Prostate gland (tissue), 2 donors: ENCODE results near the gene MAGI2. TPM values are rescaled to one million over a fixed set of nuclear protein-coding genes. Genes with fewer than 3 reads are reported as not detected.

Experiments
- DNase-seq: peaks from one replicate; pipeline ENCODE4 v3.0.0-alpha.2; 2019; ENCODE audit warnings: low spot score
- H3K27ac ChIP-seq, 2 donors: fragments of 200-600 bp; sonication (generic); 2 replicates each; pipeline ENCODE4 v1.5.1; 2017 to 2019
- H3K27me3 ChIP-seq: fragments of 200-600 bp; sonication (generic); replicated peaks from 2 replicates; pipeline ENCODE4 v1.5.1; 2019; ENCODE audit not compliant: insufficient read depth
- H3K36me3 ChIP-seq, 2 donors: fragments of 200-600 bp; sonication (generic); 1 replicate in 1 of 2; 2 replicates in 1 of 2; pipeline versions ENCODE4 v1.5.1 to v1.8.1; 2017 to 2019
- H3K4me1 ChIP-seq: fragments of 200-600 bp; sonication (generic); replicated peaks from 2 replicates; pipeline ENCODE4 v1.5.1; 2019
- H3K4me3 ChIP-seq, 2 donors: fragments of 200-600 bp; sonication (generic); 2 replicates each; pipeline ENCODE4 v1.5.1; 2017 to 2019
- H3K9me3 ChIP-seq: fragments of 200-600 bp; sonication (generic); 2 replicates; pipeline ENCODE4 v1.5.1; 2017
- POLR2A ChIP-seq: fragments of 450-650 bp; IDR thresholded peaks from one replicate; pipeline ENCODE4 v1.6.1; 2016; ENCODE audit warnings: antibody characterized with exemption, mild to moderate bottlenecking
- POLR2AphosphoS5 ChIP-seq: sonication (generic); formaldehyde crosslinking; IDR thresholded peaks from one replicate; pipeline ENCODE4 v1.6.1; 2017; ENCODE audit warnings: antibody characterized with exemption
- WGBS: methylation state at CpG from one replicate; pipeline ENCODE4 v1.1.5; 2018; 5-methylcytosine and 5-hydroxymethylcytosine counted together
- intact Hi-C: fragments of 100-400 bp; cut with DNase I; formaldehyde crosslinking; loops from one replicate; pipeline ENCODE4 v1.14.2; 2022
- total RNA-seq, 2 donors: library from RNA; depleted of rRNA; stranded (reverse); fragments of >200 nt; gene quantifications; one replicate each; pipeline ENCODE4 v1.1.0, GENCODE V29; 2016
- TF ChIP-seq, protein P1 (sequence below), 4 experiments: fragments of 200-600 bp in 2 of 4; fragments of 450-650 bp in 2 of 4; sonication (generic) in 2 of 4; IDR thresholded peaks; 1 replicate in 3 of 4; 2 replicates in 1 of 4; pipeline ENCODE4 v1.5.1; 2016 to 2019; ENCODE audit warnings: antibody characterized with exemption in 4 of 4, mild to moderate bottlenecking in 2 of 4, moderate library complexity in 2 of 4

The MAGI2 gene
- total RNA-seq, 2 donors from 2014 or later = 27.1 to 31.3 TPM

DNA sequence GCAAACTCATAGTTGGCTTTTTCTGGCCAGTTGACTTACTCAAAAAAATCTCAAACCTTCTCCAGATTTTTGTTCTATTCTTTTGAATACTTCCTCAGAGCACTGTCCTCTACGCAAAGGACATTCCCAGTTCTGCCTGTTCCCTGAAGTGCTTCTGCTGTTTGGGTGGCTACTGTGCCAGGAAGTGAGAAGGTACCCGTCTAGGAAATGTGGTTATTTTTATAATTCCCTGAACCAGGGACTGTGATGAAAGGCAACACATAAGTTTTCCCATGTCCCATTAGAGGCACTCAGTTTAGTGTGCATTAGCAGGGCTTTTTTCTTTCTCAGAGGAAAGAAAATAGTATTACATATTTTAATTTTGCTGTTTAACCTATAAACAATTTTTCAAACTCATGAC lies 1284.6 kb downstream of the MAGI2 start:
- H3K9me3 ChIP-seq = no peaks in the 10 kb centered on the region
- H3K27ac ChIP-seq = no peak overlapping the region
- no peak overlapping the region for H3K4me3 ChIP-seq
- WGBS = 58% methylated on average over 2 of the region's 2 CpGs
- H3K36me3 ChIP-seq = no peaks in the 10 kb centered on the region
- H3K27me3 ChIP-seq = no peaks in the 10 kb centered on the region
- intact Hi-C loops = no loop called here
- H3K4me1 ChIP-seq = no peaks in the 10 kb centered on the region
- no peak for DNase-seq
- TF ChIP-seq POLR2A = no peak

DNA sequence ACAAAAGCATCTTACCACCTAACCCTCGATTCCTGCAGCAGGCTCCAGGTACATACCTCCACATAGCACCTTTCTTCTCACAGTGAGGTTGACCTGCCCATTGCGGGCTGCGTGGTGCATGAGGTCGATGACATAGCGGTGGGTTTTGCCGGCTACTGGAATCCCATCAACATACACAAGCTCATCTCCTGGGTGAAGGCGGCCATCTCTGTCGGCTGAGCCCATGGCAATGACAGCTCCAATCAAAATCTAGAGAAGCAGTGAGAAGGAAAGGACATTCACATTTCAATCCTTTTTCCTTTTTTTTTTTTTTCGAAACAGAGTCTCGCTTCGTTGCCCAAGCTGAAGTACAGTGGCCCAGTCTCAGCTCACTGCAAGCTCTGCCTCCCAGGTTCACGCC lies 1285.6 kb downstream of the MAGI2 start:
- no peak for DNase-seq
- Histone ChIP-seq H3K36me3 (no peaks in the 10 kb centered on the region), H3K4me1 (no peaks in the 10 kb centered on the region), H3K27me3 (no peaks in the 10 kb centered on the region), H3K27ac (no peak overlapping the region), H3K4me3 (no peak overlapping the region), H3K9me3 (no peaks in the 10 kb centered on the region)
- intact Hi-C loops = no loop called here
- TF ChIP-seq, protein P1, sequence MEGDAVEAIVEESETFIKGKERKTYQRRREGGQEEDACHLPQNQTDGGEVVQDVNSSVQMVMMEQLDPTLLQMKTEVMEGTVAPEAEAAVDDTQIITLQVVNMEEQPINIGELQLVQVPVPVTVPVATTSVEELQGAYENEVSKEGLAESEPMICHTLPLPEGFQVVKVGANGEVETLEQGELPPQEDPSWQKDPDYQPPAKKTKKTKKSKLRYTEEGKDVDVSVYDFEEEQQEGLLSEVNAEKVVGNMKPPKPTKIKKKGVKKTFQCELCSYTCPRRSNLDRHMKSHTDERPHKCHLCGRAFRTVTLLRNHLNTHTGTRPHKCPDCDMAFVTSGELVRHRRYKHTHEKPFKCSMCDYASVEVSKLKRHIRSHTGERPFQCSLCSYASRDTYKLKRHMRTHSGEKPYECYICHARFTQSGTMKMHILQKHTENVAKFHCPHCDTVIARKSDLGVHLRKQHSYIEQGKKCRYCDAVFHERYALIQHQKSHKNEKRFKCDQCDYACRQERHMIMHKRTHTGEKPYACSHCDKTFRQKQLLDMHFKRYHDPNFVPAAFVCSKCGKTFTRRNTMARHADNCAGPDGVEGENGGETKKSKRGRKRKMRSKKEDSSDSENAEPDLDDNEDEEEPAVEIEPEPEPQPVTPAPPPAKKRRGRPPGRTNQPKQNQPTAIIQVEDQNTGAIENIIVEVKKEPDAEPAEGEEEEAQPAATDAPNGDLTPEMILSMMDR (IDR thresholded peaks at IDR 0.05) = no peak
- TF ChIP-seq POLR2A (no peak), POLR2AphosphoS5 (no peak)
- WGBS = 98% methylated on average over 12 of the region's 12 CpGs

DNA sequence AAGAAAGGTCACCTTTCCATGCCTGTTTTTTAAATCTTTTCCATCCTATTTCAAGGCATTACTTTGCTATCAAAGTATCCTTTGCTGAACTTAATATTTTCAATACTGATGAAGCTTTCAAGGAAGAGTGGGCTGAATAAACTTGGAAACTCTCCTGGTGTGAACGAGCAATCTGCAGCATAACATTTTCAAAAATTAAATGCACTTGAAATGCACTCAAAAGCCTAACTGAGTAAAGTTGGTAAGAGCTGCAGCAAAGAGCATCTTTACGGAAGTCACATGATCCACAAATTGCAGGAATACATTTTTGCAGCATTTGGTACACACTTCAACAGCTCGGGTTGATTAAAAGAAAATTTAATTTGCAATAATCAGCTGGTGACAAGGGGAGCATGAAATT lies 1287.6 kb downstream of the MAGI2 start:
- H3K36me3 ChIP-seq = no peaks in the 10 kb centered on the region
- no peak overlapping the region for H3K4me3 ChIP-seq
- no peak for TF ChIP-seq POLR2AphosphoS5
- TF ChIP-seq POLR2A = no peak
- TF ChIP-seq, protein P1 (IDR thresholded peaks at IDR 0.05) = no peak
- DNase-seq = no peak
- intact Hi-C loops = no loop called here
- no peaks in the 10 kb centered on the region for H3K4me1 ChIP-seq
- H3K27ac ChIP-seq = no peak overlapping the region
- WGBS = 82% methylated on average over 3 of the region's 3 CpGs
- no peaks in the 10 kb centered on the region for H3K9me3 ChIP-seq
- H3K27me3 ChIP-seq = no peaks in the 10 kb centered on the region

DNA sequence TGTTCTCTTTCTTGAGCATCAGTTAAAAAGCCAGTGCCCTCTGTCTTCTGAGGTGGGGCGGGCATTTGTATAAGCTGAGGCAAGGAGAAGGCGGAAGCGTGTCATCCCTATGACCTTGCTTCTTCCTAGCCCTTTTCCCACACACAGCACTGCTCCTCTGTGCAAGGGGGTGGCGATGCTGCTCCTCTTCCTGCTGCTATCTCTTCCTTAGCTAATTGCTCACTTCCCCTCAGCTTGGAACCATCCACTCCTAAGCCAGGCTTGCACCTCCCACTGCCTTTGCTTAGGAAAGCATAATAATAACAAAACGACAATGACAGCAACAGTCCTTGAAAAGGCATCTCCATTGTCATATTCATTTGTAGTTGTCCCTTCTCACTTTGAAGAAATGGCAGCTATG lies 1288.0 kb downstream of the MAGI2 start:
- H3K4me1 ChIP-seq = no peaks in the 10 kb centered on the region
- H3K4me3 ChIP-seq = no peak overlapping the region
- H3K36me3 ChIP-seq = no peaks in the 10 kb centered on the region
- TF ChIP-seq, protein P1 (IDR thresholded peaks at IDR 0.05) = no peak
- TF ChIP-seq POLR2AphosphoS5 (no peak), POLR2A (no peak)
- H3K27me3 ChIP-seq = no peaks in the 10 kb centered on the region
- DNase-seq = no peak
- intact Hi-C loops = no loop called here
- H3K27ac ChIP-seq = no peak overlapping the region
- 85% methylated on average over 5 of the region's 5 CpGs for WGBS
- H3K9me3 ChIP-seq = no peaks in the 10 kb centered on the region

DNA sequence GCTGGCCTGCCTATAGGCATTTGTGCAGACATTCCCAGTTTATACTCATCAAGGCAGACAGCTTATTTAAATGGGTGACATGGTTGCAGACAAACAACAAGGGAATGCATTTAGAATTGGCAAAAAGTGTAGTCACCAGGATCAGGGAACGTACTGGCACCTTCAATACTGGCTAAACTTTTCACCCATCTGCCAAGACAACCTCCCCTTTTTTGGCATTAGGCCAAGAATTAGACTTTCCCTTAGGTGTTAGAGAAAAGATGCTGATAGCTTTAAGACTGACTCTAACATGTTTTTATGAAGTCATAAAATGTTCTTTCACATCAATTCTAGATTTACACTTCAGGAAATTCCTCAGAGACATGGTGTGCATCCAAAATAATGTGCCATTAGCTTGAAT lies 1289.0 kb downstream of the MAGI2 start:
- TF ChIP-seq POLR2A = no peak
- no peak for TF ChIP-seq POLR2AphosphoS5
- TF ChIP-seq, protein P1 (IDR thresholded peaks at IDR 0.05) = no peak
- Histone ChIP-seq H3K27me3 (no peaks in the 10 kb centered on the region), H3K27ac (no peak overlapping the region), H3K4me1 (no peaks in the 10 kb centered on the region), H3K36me3 (no peaks in the 10 kb centered on the region), H3K9me3 (no peaks in the 10 kb centered on the region), H3K4me3 (no peak overlapping the region)
- 20% methylated on average over 1 of the region's 1 CpG for WGBS
- intact Hi-C loops = no loop called here
- DNase-seq = no peak
